ENCODE results near the gene GFPT1.

GRCh38 chr2:69356471-69356870, 30.6 kb downstream of the GFPT1 start:
- TF ChIP-seq CTCF (conservative IDR thresholded peaks at IDR 0.05; ENCODE audit: low read depth in 2 of 2): no peak
- TF ChIP-seq EZH2phosphoT487 (IDR thresholded peaks at IDR 0.05; ENCODE audit: unreplicated experiment): no peak
- TF ChIP-seq POLR2AphosphoS5 (IDR thresholded peaks at IDR 0.05; ENCODE audit: low read depth): no peak
- no peak for TF ChIP-seq EZH2 (IDR thresholded peaks at IDR 0.05; ENCODE audit: low read depth, unreplicated experiment)
- no peak for TF ChIP-seq ZNF331 (CRISPR knock-in tag; IDR thresholded peaks at IDR 0.05; ENCODE audit: low read depth)
- no peak for TF ChIP-seq REST (IDR thresholded peaks at IDR 0.05; ENCODE audit: unreplicated experiment)
- TF ChIP-seq STAT1 (IDR thresholded peaks at IDR 0.05; ENCODE audit: unreplicated experiment): no peak
- TF ChIP-seq ZNF114 (CRISPR knock-in tag; IDR thresholded peaks at IDR 0.05): no peak

All from GM23338 (cell line).